WERI-Rb-1 (cell line): ENCODE data around the gene ZNF496.

Source experiments
- DNase-seq: peaks from one replicate; pipeline ENCODE4 v3.0.0-alpha.2; 2020
- H3K27ac ChIP-seq: fragments of 250-450 bp; sonication (Bioruptor Pico); 2 replicates; pipeline ENCODE4 v1.5.1; 2020; ENCODE audit warnings: mild to moderate bottlenecking, moderate library complexity
- H3K27me3 ChIP-seq: fragments of 250-450 bp; sonication (Bioruptor Pico); 2 replicates; pipeline ENCODE4 v1.5.1; 2021; ENCODE audit warnings: mild to moderate bottlenecking, low read depth, moderate library complexity; ENCODE audit not compliant: insufficient read depth, severe bottlenecking
- H3K36me3 ChIP-seq: fragments of 250-450 bp; sonication (Bioruptor Pico); 2 replicates; pipeline ENCODE4 v1.5.1; 2020; ENCODE audit warnings: mild to moderate bottlenecking, moderate library complexity
- H3K4me3 ChIP-seq: 2 replicates; pipeline ENCODE4 v1.5.1; 2011; ENCODE audit warnings: low read depth, mild to moderate bottlenecking, control low read depth, low read length
- H3K9me3 ChIP-seq: fragments of 250-450 bp; sonication (Bioruptor Pico); 2 replicates; pipeline ENCODE4 v1.5.1; 2021; ENCODE audit warnings: mild to moderate bottlenecking, moderate library complexity; ENCODE audit not compliant: severe bottlenecking
- CTCF ChIP-seq: IDR thresholded peaks from 2 replicates; pipeline ENCODE4 v1.5.1; 2011; ENCODE audit warnings: low read depth, mild to moderate bottlenecking, control low read depth, inconsistent platforms, low read length

ZNF496 gene

GRCh38 chr1:247373721-247374141 lies 42.1 kb upstream of the ZNF496 start:
- no peaks in the 10 kb centered on the region for H3K9me3 ChIP-seq
- TF ChIP-seq CTCF = 0 out of 2 replicates have a peak, but pooled peaks have one; percentile 12
- no peak for DNase-seq
- peaks cover 23% of the 10 kb centered on the region for H3K27me3 ChIP-seq
- H3K27ac ChIP-seq = no peak overlapping the region
- no peaks in the 10 kb centered on the region for H3K36me3 ChIP-seq
- no peak overlapping the region for H3K4me3 ChIP-seq

DNA sequence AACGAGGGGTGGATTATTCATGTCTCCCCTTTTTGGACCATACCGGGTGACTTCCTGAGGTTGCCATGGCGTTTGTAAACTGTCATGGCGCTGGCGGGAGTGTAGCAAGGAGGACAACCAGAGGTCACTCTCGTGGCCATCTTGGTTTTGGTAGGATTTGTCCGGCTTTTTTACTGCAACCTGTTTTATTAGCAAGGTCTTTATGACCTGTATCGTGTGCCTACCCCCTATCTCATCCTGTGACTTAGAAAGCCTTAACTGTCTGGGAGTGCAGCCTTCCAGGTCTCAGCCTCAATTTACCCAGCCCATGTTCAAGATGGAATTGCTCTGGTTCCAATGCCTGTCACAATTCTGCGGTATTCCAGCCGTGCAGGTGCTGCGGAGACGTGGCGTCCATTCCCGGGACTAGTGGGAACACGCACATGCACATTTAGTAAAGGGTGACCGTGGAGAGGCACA lies 40.2 kb upstream of the ZNF496 start:
- Histone ChIP-seq H3K36me3 (no peaks in the 10 kb centered on the region), H3K9me3 (peaks cover 8% of the 10 kb centered on the region), H3K27me3 (peaks cover 36% of the 10 kb centered on the region), H3K27ac (no peak overlapping the region), H3K4me3 (no peak overlapping the region)
- DNase-seq = no peak
- TF ChIP-seq CTCF = no peak

- no peak for TF ChIP-seq CTCF
- no peak overlapping the region for H3K27ac ChIP-seq
Observed at GRCh38 chr1:247370786-247371732, 39.4 kb upstream of the ZNF496 start.

GRCh38 chr1:247368490-247369145 lies 37.0 kb upstream of the ZNF496 start:
- TF ChIP-seq CTCF = no peak
- H3K27me3 ChIP-seq = peaks cover 48% of the 10 kb centered on the region
- H3K36me3 ChIP-seq = no peaks in the 10 kb centered on the region
- no peak overlapping the region for H3K27ac ChIP-seq
- peaks cover 36% of the 10 kb centered on the region for H3K9me3 ChIP-seq
- no peak overlapping the region for H3K4me3 ChIP-seq
- DNase-seq = no peak

More at GRCh38 chr1:247370786-247371732, 39.4 kb upstream of the ZNF496 start:
- H3K27me3 ChIP-seq = peaks cover 39% of the 10 kb centered on the region
- DNase-seq = no peak
- peaks cover 15% of the 10 kb centered on the region for H3K9me3 ChIP-seq
- no peak overlapping the region for H3K4me3 ChIP-seq
- H3K36me3 ChIP-seq = no peaks in the 10 kb centered on the region

DNA sequence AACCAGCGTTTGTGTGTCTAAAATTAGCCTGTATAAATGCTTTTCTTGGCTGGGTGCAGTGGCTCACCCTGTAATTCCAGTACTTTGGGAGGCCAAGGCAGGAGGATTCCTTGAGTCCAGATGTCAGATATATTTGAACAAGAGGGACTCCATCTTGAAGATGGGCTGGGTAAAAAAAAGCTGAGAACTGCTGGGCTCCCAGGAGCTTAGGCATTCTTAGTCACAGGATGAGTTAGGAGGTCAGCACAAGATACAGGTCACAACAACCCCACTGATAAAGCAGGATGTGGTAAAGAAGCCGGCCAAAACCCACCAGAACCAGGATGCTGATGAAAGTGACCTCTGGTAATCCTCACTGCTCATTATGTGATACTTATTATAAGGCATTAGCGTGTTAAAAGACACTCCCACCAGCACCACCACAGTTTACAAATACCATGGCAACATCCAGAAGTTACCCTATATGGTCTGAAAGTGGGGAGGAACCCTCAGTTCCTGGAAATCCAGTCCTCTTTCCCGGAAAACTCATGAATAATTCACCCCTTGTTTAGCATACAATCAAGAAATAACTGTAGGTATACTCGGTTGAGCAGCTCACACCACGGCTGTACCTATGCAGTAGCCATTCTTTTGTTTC lies 36.2 kb upstream of the ZNF496 start:
- H3K9me3 ChIP-seq = peaks cover 37% of the 10 kb centered on the region
- DNase-seq = no peak
- TF ChIP-seq CTCF = no peak
- peaks cover 52% of the 10 kb centered on the region for H3K27me3 ChIP-seq
- no peak overlapping the region for H3K4me3 ChIP-seq
- no peaks in the 10 kb centered on the region for H3K36me3 ChIP-seq
- H3K27ac ChIP-seq = no peak overlapping the region
